Myocyte (in vitro differentiated cells): ENCODE data around the gene FAM120B. TPM values are rescaled to one million over a fixed set of nuclear protein-coding genes. Genes with fewer than 3 reads are reported as not detected.
A peak's percentile ranks its signal among the peaks of the same experiment; 100 is the strongest.
"Not testable (repeated sequence)": the region's sequence is repeated elsewhere in the genome, so short reads cannot be mapped to it uniquely, and the experiment has no call there.

Experiments
- DNase-seq: peaks from one replicate; pipeline ENCODE4 v3.0.0-alpha.2; 2012; ENCODE audit warnings: low read depth
- total RNA-seq: library from RNA; depleted of rRNA; stranded (reverse); fragments of >200 nt; gene quantifications from 2 replicates; pipeline ENCODE4 v1.2.3, GENCODE V29; 2014

FAM120B gene
- total RNA-seq, 1 donor from 2014 or later = 14.9 TPM

DNA sequence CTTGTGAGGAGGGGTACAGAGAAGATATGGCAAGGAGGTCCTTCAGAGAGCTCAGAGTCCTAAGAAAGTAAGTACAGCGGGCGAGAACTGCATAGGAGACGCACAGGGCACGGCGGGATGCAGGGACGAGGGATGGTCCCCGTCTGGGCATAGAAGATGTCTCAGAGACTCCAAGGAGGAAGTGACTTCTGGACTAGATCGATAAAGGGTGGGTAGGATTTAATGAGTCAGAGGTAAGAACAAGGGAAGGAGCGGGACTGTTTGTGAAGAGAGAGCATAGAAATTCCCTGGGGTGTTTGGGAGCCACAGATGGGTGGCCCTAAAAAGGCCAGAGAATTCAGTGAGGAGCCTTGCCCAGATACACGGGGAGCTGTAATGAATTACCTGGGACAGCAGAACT, 69.1 kb downstream of the FAM120B start:
- no peak for DNase-seq

DNA sequence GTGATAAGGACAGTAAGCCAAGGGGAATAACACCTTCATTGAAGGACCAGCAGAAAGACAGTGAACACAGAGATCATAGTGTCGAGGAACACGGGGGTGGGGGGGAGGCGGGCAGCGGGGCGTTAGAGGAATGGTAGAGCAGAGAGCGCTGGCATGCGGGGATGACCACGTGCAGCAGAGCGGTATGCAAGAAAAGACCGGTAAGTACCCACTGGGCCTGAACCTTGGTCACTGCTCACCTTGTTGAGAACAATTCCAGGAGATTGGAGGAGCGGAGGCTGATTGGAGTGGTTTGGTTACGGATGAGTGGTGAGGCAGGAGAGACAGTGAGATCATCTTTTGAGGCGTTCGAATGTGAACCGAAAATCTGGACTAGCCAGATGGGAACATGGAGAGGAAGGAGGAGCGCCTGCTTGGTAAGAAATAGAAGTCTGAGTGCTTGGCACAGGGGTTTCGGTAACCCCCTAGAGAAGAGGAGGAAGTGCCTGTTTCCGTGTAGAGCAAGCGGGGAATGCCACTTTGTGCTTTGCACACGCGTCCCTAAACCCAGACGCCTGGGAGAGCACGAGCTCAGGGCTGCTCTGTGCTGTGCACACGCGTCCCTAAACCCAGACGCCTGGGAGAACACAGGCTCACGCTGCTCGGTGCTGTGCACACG, 70.0 kb downstream of the FAM120B start:
- no peak for DNase-seq

DNA sequence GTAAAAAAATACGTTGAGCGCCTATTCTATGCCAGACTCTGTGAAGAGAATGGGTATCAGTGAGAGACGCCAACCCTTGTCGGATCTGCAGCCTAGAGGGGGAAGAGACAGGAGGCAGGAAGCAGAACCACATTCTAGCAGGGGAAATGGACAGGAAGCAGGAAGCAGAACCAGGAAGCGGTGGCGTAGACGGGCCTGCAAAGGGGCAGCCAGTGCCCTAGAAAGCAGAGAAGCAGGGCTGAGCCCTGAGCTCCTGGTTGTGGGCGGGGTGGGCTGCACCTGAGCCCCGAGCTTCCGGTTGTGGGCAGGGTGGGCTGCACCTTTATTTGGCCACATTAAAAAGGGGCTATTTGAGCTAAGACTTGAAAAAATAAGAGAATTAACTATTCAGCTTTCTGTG, 71.9 kb downstream of the FAM120B start:
- DNase-seq = no peak

GRCh38 chr6:170381562-170381961, 75.0 kb downstream of the FAM120B start:
- DNase-seq = no peak

DNA sequence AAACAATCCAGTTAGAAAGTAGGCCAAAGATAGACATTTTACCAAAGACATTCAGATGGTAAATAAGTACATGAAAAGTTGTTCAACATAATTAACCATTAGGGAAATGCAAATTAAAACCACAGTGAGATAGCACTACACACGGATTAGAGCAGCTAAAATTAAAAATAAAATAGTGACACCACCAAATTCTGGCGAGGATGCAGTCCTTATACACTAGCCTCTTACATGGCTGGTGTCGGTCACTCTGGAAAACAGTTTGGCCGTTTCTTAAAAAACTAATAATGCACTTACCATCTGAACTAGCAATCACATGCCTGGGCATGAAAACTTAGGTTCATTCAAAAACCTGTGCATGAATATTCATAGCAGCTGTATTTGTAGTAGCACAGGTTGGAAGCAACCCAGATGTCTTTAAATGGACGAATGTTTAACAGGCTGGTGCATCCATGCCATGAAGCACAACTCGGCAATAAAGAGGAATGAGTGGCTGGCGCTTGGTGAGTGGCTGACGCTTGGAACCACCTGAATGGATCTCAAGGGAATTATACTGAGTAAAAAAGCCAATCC, 77.0 kb downstream of the FAM120B start:
- DNase-seq = no peak

DNA sequence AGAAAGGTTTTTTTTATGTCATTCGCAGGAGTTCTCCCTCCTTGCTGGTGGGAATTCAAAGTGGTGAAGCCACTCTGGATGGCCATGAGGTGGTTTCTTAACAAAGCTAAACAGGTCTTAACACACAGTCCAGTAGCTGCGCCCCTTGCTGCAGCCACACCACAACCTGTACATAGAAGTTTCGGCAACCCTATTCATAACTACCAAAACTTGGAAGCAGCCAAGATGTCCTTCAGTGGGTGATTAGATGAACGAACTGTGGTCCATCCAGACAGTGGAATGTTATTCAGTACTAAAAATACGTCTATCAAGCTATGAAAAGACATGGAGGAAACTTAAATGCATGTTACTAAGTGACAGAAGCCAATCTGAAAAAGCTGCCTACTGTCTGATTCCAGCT, 78.9 kb downstream of the FAM120B start:
- no peak for DNase-seq

- DNase-seq = peak; percentile 83
Measured at GRCh38 chr6:170388113-170388512, 81.6 kb downstream of the FAM120B start.

GRCh38 chr6:170393033-170393432, 86.5 kb downstream of the FAM120B start:
- DNase-seq = no peak

DNA sequence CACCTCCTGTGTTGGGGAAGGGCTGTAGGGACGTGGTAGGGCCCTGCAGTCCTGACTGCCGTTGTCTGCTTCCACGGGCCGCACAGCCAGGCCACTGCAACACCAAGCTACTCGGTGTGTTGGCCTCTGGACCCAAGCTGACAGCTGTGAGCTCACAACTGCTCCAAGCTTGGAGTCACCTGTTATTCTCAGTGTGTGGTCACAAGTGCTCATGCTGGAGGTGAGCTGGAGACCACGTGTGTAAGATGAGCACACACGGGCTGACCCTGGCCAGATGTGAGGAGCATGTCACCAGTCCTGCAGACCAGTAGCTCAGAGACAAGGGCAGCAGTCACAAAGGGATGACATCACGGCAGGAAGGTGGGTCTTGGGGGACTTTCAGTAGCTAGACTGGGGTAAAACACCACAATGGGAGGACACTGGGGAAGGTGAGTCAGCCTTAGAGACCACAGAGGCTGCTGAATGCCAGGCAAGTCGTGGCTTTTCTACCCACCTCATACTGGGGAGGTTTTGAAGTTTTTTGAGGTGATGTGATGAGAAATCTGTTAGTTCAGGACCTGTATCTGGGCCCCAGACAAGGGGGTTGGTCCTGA, 87.3 kb downstream of the FAM120B start:
- DNase-seq = peak; percentile 78

DNA sequence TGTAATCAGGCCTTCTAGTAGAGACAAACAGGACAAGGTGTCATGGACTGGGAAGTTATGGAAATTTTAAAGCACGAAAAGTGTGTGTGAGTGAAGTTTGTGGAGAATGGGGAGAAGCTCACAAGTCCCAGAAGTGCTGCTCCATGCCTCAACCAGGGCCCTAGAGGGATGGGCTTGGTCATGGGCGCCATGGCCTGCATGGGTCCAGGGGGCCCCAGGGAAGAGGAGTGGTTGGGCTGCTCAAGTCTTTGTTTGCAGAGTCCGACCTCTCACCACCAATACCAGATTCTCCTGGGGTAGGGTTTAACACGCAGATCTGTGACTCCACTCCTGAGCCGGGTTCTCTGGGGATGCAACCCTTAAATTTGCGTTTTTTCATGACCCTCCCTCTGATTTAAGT, 88.4 kb downstream of the FAM120B start:
- no peak for DNase-seq

DNA sequence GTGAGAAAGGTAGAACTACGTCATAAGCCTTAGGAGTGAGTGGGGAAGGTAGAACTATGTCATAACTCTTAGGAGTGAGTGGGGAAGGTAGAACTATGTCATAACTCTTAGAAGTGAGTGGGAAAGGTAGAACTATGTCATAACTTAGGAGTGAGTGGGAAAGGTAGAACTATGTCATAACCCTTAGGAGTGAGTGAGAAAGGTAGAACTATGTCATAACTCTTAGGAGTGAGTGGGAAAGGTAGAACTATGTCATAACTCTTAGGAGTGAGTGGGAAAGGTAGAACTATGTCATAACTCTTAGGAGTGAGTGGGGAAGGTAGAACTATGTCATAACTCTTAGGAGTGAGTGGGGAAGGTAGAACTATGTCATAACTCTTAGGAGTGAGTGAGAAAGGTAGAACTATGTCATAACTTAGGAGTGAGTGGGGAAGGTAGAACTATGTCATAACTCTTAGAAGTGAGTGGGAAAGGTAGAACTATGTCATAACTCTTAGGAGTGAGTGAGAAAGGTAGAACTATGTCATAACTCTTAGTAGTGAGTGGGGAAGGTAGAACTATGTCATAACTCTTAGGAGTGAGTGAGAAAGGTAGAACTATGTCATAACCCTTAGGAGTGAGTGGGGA, 92.3 kb downstream of the FAM120B start:
- not testable (repeated sequence) for DNase-seq

- DNase-seq = not testable (repeated sequence)
Measured at GRCh38 chr6:170399955-170400558, 93.5 kb downstream of the FAM120B start.

DNA sequence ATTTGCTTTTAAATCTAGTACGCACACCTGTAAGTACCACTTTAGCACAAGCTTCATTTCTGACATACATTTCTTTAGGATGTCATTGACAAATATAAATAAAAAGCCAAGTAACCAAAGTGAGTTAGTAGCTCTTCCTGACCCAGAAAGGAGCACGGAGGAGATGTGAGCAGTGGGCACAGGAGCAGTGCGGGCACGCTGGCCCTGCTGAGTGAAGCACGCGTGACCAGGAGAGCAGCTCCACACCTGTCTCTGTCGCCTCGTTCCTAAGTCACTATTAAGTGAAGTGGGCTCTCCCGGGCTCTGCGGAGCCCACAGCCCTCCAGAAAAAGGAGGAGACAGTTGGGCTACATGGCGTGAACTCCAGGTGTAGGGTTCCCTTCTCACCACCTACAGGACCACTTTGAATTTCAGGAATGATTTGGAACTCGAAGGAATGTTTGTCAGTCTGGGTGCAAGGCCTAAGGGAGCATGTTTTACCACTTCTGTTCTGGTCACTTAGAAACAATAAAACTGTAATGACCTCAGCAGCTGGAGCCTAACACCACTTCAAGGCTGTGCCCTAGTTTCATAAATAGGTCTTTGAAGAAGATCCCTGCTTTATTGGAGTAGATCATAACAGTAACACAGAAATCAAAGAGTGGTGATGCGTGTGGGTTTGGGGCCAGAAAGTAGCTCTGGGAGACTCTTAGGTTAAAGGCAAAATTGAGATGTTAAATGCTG, 95.9 kb downstream of the FAM120B start:
- DNase-seq = peak; percentile 60

DNA sequence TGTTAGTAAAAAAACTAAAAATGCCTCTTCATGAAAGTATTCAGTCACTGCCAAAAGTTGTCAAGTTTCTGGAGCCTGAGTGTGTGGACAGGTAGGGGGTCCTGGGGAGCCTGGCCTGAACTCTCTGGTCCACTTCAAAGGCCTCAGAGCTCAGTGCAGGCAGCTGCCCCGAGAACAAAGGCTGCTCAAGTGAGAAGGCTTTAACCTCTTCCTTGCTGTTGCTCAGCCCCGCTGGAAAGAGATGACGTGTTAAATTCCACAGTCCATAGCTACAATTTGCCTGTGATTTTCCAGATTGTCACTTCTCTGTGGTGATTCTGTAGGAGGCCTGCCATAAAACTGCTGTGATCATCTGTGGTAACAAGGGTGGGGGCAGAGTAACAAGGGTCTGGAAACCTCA, 96.9 kb downstream of the FAM120B start:
- peak; percentile 34 for DNase-seq

DNA sequence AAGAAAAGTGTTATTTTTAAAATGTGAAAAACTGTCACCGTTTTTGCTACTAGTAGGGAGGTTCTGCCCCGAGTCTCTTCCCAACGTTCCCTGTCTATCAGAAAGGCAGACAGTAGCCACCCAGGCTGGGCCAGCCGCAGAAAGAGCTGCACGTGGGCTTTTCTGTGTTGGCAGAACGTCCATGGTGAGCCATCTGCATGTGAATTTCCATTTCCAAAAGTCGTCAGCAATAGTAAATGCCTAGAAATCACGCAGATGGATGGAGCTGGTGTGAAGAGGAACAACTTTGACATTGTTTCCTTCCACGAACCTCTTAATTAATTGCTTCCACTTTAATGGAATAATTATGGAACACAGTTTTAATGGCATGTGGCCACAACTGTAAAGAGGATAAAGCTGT, 97.5 kb downstream of the FAM120B start:
- DNase-seq = no peak

GRCh38 chr6:170404697-170405096, 98.1 kb downstream of the FAM120B start:
- DNase-seq = no peak

- peak; percentile 90 for DNase-seq
Measured at GRCh38 chr6:170405311-170405975, 98.9 kb downstream of the FAM120B start.

- no peak for DNase-seq
Measured at GRCh38 chr6:170407200-170407599, 100.6 kb downstream of the FAM120B start.

DNA sequence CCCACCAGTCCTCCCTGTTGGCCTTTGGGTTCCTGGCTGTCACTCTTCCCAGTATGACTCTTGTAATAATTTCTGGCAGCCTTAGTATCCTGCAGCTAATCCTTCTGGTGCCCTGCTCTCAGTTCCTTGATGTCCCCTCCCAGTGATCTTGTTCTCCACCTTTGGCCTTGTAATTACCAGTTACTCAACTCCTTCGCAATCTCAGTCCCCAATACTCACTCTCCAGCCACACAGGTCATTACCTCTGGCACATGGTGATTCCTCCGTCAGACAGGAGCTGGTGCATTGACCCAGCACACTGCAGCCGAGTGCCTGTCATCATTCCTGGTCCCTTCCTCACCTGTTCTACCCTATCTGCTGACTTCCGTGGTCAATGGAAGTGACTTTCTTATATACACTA, 101.4 kb downstream of the FAM120B start:
- DNase-seq = no peak

DNA sequence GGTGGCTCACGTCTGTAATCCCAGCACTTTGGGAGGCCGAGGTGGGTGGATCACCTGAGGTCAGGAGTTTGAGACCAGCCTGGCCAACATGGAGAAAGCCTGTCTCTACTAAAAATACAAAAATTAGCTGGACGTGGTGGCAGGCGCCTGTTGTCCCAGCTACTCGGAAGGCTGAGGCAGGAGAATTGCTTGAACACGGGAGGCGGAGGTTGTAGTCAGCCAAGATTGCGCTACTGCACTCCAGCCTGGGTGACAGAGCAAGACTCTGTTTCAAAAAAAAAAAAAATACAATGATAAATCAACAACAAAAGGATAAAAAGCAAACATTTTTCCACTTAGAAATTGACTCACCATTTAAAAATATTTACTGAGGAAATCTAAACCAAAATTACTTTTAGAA, 103.2 kb downstream of the FAM120B start:
- not testable (repeated sequence) for DNase-seq

- DNase-seq = no peak
Measured at GRCh38 chr6:170410241-170410640, 103.7 kb downstream of the FAM120B start.
